ENCODE measurements around the gene GNAT1. TPM values are rescaled to one million over a fixed set of nuclear protein-coding genes. Genes with fewer than 3 reads are reported as not detected.

Gene GNAT1
- total and polyA plus RNA-seq, 8 donors: not detected

GRCh38 chr3:50205413-50206276 is 14.2 kb downstream of the GNAT1 start:
- peak; percentile 57 to 77 for DNase-seq
- Histone ChIP-seq H3K27ac (peak overlapping the region in 2 of 5 donors; percentile 6 to 18), H3K27me3 (peaks cover 9 to 63% (median 38%) of the 10 kb centered on the region in 3 donors), H3K4me1 (peaks cover 15 to 26% (median 19%) of the 10 kb centered on the region in 4 donors), H3K36me3 (no peaks in the 10 kb centered on the region), H3K9me3 (no peaks in the 10 kb centered on the region), H3K4me3 (peak overlapping the region; percentile 37 to 55 (median 44))
- WGBS, 5 donors: 3 to 30% (median 7%) methylated on average over 9 to 67 of the region's 67 CpGs
- TF ChIP-seq POLR2A (IDR thresholded peaks at IDR 0.05): no peak
- TF ChIP-seq POLR2AphosphoS5 (IDR thresholded peaks at IDR 0.05): no peak
- TF ChIP-seq CTCF (IDR thresholded peaks at IDR 0.05): no peak
- TF ChIP-seq EP300 (IDR thresholded peaks at IDR 0.05): no peak
- intact Hi-C loops (cut with DNase I; ENCODE audit: low total_unique reads): no loop called here

- H3K27ac ChIP-seq: no peak overlapping the region
- no peaks in the 10 kb centered on the region for H3K36me3 ChIP-seq
- no peak for TF ChIP-seq POLR2AphosphoS5 (IDR thresholded peaks at IDR 0.05)
- no peak for TF ChIP-seq POLR2A (IDR thresholded peaks at IDR 0.05)
- no peak for TF ChIP-seq EP300 (IDR thresholded peaks at IDR 0.05)
- no peak for TF ChIP-seq CTCF (IDR thresholded peaks at IDR 0.05)
- DNase-seq: no peak
- intact Hi-C loops (cut with DNase I; ENCODE audit: low total_unique reads): no loop called here
- WGBS, 5 donors: 92 to 98% (median 93%) methylated on average over 17 of the region's 17 CpGs
- peaks cover 9 to 45% (median 27%) of the 10 kb centered on the region in 3 donors for H3K27me3 ChIP-seq
- no peaks in the 10 kb centered on the region for H3K9me3 ChIP-seq
- peaks cover 15 to 29% (median 19%) of the 10 kb centered on the region in 4 donors for H3K4me1 ChIP-seq
- no peak overlapping the region for H3K4me3 ChIP-seq
Measured at GRCh38 chr3:50207359-50208042, 16.1 kb downstream of the GNAT1 start.

- Histone ChIP-seq H3K36me3 (no peaks in the 10 kb centered on the region), H3K27me3 (peaks cover 7 to 32% (median 20%) of the 10 kb centered on the region in 3 donors), H3K4me1 (peaks cover 15 to 22% (median 19%) of the 10 kb centered on the region in 4 donors), H3K9me3 (no peaks in the 10 kb centered on the region), H3K4me3 (no peak overlapping the region), H3K27ac (no peak overlapping the region)
- 72 to 77% (median 75%) methylated on average over 11 to 14 of the region's 14 CpGs for WGBS, 5 donors
- no peak for DNase-seq
- intact Hi-C loops (cut with DNase I; ENCODE audit: low total_unique reads): no loop called here
- TF ChIP-seq EP300 (IDR thresholded peaks at IDR 0.05) (no peak), POLR2AphosphoS5 (IDR thresholded peaks at IDR 0.05) (no peak), CTCF (IDR thresholded peaks at IDR 0.05) (no peak)
Measured at GRCh38 chr3:50208677-50209344, 17.4 kb downstream of the GNAT1 start.

GRCh38 chr3:50210176-50210509 is 18.7 kb downstream of the GNAT1 start:
- DNase-seq: no peak
- H3K27me3 ChIP-seq: peaks cover 0 to 18% (median 7%) of the 10 kb centered on the region in 3 donors
- no peak overlapping the region for H3K4me3 ChIP-seq
- TF ChIP-seq CTCF (IDR thresholded peaks at IDR 0.05): no peak
- no peak for TF ChIP-seq EP300 (IDR thresholded peaks at IDR 0.05)
- no peak for TF ChIP-seq POLR2AphosphoS5 (IDR thresholded peaks at IDR 0.05)
- TF ChIP-seq POLR2A (IDR thresholded peaks at IDR 0.05): no peak
- no peaks in the 10 kb centered on the region for H3K9me3 ChIP-seq
- 79 to 91% (median 86%) methylated on average over 5 of the region's 5 CpGs; no CpG with 5 or more reads in 1 of the 5 donors for WGBS, 5 donors
- H3K27ac ChIP-seq: no peak overlapping the region
- intact Hi-C loops (cut with DNase I; ENCODE audit: low total_unique reads): no loop called here
- H3K4me1 ChIP-seq: peaks cover 8 to 14% (median 11%) of the 10 kb centered on the region in 4 donors
- no peaks in the 10 kb centered on the region for H3K36me3 ChIP-seq
